GM15510 (cell line): ENCODE results near the gene U2AF2.

Source experiments
- POLR2A ChIP-seq: IDR thresholded peaks from 3 replicates; pipeline ENCODE4 v1.6.1; 2011; ENCODE audit warnings: borderline replicate concordance; ENCODE audit not compliant: insufficient read length; ENCODE audit errors: extremely low read depth

The U2AF2 gene

GRCh38 chr19:55655648-55656040 lies 809 bp downstream of the U2AF2 start:
- TF ChIP-seq POLR2A: no peak

DNA sequence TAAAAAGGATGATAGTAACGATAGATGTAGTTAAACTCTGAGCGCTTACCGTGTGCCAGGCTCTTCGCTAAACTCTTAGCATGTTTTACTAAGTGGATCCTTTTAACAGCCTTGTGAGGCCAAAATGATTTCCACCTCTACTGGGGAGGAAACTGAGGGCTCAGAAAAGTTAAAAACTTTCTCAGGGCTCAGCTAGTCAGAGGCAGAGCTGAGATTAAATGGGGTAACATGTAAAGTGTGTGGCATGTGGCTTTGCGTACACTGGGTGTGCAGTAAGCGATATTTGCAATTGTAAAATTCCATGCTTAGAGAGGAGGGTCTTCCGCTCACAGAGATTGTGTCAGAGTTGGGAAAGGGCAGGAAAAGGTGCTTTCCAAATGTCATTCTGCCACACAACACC lies 1.7 kb downstream of the U2AF2 start:
- TF ChIP-seq POLR2A: no peak

DNA sequence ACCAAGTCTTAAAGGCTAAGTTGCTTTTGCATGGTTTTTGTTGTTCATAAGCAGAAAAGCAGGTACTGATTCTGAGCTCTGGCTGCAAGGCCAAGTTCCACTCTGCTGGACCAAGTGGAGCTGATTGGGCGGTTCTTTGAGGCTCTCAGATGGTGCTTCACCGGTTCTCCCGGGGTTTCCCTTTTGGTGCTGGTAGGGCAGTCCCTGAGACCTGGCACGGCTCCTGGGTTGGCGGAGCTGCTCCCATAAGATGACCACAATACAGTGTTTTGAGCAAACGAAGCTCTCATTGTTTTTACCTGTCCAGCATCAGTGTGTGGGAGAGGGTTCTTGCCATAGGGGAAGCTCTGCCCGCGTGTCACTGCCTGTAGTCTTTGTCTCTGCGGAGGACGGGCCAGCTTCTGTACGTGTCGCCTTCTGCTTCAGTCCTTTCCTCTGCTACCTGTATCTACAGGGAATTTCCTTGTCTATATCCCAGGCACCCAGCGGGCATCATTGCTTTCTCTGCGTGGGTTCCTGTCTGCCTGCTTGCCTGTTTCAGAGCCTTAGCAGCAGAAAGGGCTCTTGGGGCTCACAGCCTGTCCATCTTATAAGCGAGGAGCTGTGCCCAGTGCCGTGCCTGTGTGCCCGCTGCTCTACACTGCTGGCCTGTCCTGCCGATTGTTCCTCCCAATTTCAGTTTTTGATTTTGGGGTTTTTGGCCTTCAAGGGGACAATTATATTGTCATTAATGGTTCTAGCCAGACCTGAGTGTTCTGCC lies 2.3 kb downstream of the U2AF2 start:
- no peak for TF ChIP-seq POLR2A

GRCh38 chr19:55658846-55659459 lies 4.1 kb downstream of the U2AF2 start:
- no peak for TF ChIP-seq POLR2A

DNA sequence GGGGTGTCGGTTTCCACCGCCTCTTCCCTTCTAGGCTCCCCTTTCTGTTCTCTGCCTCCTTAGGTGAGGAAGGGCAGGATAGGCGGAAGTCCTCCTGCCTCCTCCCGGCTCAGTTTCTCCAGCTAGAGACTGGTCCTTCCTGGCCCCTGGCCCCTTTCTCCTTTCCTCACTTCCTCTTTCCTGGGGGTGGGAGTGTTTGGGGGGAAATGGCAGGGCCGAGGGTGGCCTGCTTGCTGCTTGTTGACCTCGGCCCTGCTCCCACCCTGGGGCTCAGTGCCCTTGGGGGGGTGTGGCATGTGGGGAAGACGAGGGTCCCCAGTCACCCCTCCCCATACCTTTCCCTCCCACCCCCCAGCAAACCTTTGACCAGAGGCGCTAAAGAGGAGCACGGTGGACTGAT lies 5.0 kb downstream of the U2AF2 start:
- TF ChIP-seq POLR2A: no peak

DNA sequence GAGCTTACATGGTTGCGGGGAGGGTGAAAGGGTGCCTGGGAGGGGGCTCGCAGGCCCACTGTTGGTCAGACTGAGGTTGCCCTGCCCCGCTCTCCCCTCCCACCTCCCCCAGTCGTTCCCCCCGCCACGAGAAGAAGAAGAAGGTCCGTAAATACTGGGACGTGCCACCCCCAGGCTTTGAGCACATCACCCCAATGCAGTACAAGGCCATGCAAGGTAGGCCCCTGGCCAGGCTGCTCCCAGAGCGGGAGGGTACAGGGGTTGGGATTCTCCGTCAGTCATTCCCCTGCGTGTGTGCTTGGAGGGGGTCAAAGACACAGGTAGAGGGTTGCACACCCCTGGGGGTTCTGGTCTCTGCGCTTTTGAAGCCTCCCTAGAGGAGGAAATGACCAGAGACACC lies 5.6 kb downstream of the U2AF2 start:
- no peak for TF ChIP-seq POLR2A

- TF ChIP-seq POLR2A: no peak
Measured at GRCh38 chr19:55660991-55661390, 6.2 kb downstream of the U2AF2 start.

- TF ChIP-seq POLR2A: no peak
Measured at GRCh38 chr19:55661826-55662225, 7.0 kb downstream of the U2AF2 start.

- TF ChIP-seq POLR2A: no peak
Measured at GRCh38 chr19:55663846-55664536, 9.2 kb downstream of the U2AF2 start.

DNA sequence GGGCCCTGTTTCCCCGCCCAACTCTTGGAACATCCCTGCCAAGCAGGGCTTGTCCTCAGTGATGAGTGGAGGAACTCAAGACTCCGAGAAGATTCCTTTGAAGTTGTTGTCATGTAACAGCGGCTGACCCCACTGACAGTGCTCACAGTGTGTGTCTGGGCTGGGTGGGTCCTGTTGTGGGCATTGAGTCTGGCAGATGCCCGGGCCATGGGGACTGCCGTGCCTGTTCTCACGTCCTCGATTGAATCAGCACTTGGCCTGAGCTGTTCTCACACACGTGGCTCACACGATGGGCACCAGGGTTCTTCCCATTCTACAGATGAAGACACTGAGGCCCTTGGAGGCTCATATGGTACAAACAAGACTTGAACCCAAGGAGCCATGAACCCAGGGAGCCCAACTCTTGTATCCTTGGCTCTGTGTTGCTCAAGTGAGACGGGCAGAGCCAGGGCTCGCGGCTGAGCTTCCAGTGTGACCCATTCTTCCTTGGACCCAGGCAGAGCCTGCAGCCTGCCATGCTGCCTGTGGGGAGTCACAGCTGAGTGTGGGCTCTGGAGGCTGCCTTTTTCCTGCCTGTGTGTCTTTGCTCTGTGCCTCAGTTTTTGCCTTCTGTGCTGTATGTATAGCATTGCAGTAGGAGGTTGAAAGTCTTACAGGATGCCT lies 11.6 kb downstream of the U2AF2 start:
- TF ChIP-seq POLR2A: no peak

- no peak for TF ChIP-seq POLR2A
Measured at GRCh38 chr19:55667006-55667381, 12.2 kb downstream of the U2AF2 start.

GRCh38 chr19:55667511-55667910 lies 12.7 kb downstream of the U2AF2 start:
- TF ChIP-seq POLR2A: no peak

DNA sequence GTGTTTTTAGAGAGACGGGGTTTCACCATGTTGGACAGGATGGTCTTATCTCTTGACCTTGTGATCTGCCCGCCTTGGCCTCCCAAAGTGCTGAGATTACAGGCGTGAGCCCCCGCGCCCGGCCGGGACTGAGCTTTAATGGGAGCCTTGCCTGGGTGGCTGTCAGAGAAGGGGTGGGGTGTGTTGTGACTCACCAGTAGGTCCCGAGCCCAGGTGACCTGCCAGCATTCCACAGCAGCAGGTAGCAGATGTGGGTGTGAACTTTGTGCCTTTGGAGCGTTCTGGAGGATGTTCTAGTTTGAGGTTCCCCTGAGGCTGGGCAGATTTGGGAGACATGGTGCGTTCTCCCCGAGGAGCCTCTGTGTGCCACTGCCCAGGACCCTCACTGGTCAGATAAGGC lies 13.1 kb downstream of the U2AF2 start:
- TF ChIP-seq POLR2A: no peak

GRCh38 chr19:55668603-55669348 lies 13.9 kb downstream of the U2AF2 start:
- no peak for TF ChIP-seq POLR2A
